GM23338 (cell line): ENCODE measurements around the gene IL26. TPM values are rescaled to one million over a fixed set of nuclear protein-coding genes. Genes with fewer than 3 reads are reported as not detected.

Experiments
- ATAC-seq: fragments of 200-7000 bp; cut with Tn5 transposase; 3 replicates; pipeline ENCODE4 v1.9.1; 2020
- DNase-seq: peaks from one replicate; pipeline ENCODE4 v3.0.0-alpha.2; 2015; ENCODE audit warnings: low spot score
- H2AFZ ChIP-seq: fragments of 200-600 bp; sonication (generic); 2 replicates; pipeline ENCODE4 v1.8.0; 2016; ENCODE audit warnings: antibody characterized with exemption, mild to moderate bottlenecking, moderate library complexity
- H3F3A ChIP-seq: fragments of 200-600 bp; sonication (generic); replicated peaks from 2 replicates; pipeline ENCODE4 v1.8.0; 2017; ENCODE audit warnings: antibody characterized with exemption, mixed run types, low read depth
- H3K27ac ChIP-seq: fragments of 200-600 bp; sonication (generic); 2 replicates; pipeline ENCODE4 v1.6.1; 2016; ENCODE audit warnings: low read depth
- H3K27me3 ChIP-seq: fragments of 200-600 bp; sonication (generic); 2 replicates; pipeline ENCODE4 v1.8.0; 2016; ENCODE audit warnings: mild to moderate bottlenecking, mixed run types, moderate library complexity; ENCODE audit not compliant: insufficient read depth
- H3K36me3 ChIP-seq: fragments of 200-600 bp; sonication (generic); 2 replicates; pipeline ENCODE4 v1.8.0; 2016; ENCODE audit warnings: mild to moderate bottlenecking; ENCODE audit not compliant: insufficient read depth
- H3K4me1 ChIP-seq: fragments of 200-600 bp; sonication (generic); 2 replicates; pipeline ENCODE4 v1.8.0; 2016; ENCODE audit warnings: mild to moderate bottlenecking, moderate library complexity; ENCODE audit not compliant: insufficient read depth
- H3K4me2 ChIP-seq: fragments of 200-600 bp; sonication (generic); 2 replicates; pipeline ENCODE4 v1.7.1; 2017; ENCODE audit warnings: mixed run types
- H3K4me3 ChIP-seq: fragments of 200-600 bp; sonication (generic); 2 replicates; pipeline ENCODE4 v1.6.1; 2016; ENCODE audit warnings: mixed run types
- H3K79me2 ChIP-seq: fragments of 200-600 bp; sonication (generic); replicated peaks from 2 replicates; pipeline ENCODE4 v1.8.0; 2017; ENCODE audit warnings: mild to moderate bottlenecking; ENCODE audit not compliant: insufficient read depth
- H3K9me2 ChIP-seq: fragments of 200-600 bp; sonication (generic); 2 replicates; pipeline ENCODE4 v1.8.0; 2017; ENCODE audit not compliant: insufficient read depth
- H4K20me1 ChIP-seq: fragments of 200-600 bp; sonication (generic); replicated peaks from 2 replicates; pipeline ENCODE4 v1.8.0; 2017; ENCODE audit warnings: mild to moderate bottlenecking; ENCODE audit not compliant: insufficient read depth
- H3K27ac Mint-ChIP-seq: 2 replicates; pipeline ENCODE4 v1.8.0; 2020; ENCODE audit warnings: inconsistent platforms, mild to moderate bottlenecking, moderate library complexity, mixed read lengths
- H3K27me3 Mint-ChIP-seq: 3 replicates; pipeline ENCODE4 v1.8.0; 2022; ENCODE audit warnings: low read depth, mild to moderate bottlenecking, moderate library complexity, mixed read lengths, inconsistent platforms; ENCODE audit not compliant: insufficient read depth, poor library complexity
- H3K36me3 Mint-ChIP-seq: 3 replicates; pipeline ENCODE4 v1.8.0; 2021; ENCODE audit warnings: low read depth, mild to moderate bottlenecking, inconsistent platforms, moderate library complexity, mixed read lengths
- H3K4me1 Mint-ChIP-seq: 3 replicates; pipeline ENCODE4 v1.8.0; 2020; ENCODE audit warnings: mild to moderate bottlenecking, inconsistent platforms, mixed read lengths
- H3K4me3 Mint-ChIP-seq: 3 replicates; pipeline ENCODE4 v1.8.0; 2021; ENCODE audit warnings: moderate library complexity, mild to moderate bottlenecking, inconsistent platforms, mixed read lengths
- H3K9me3 Mint-ChIP-seq: 3 replicates; pipeline ENCODE4 v1.8.0; 2020; ENCODE audit warnings: moderate library complexity, mild to moderate bottlenecking, inconsistent platforms, mixed read lengths
- CREB1 ChIP-seq: fragments of 250-450 bp; sonication (Bioruptor Pico); IDR thresholded peaks from 2 replicates; pipeline ENCODE4 v1.5.0; 2020; ENCODE audit warnings: low read depth, mild to moderate bottlenecking, moderate library complexity
- CTCF ChIP-seq, 2 experiments: fragments of 200-600 bp in 1 of 2; sonication (generic) in 1 of 2; conservative IDR thresholded peaks; 2 replicates each; pipeline versions ENCODE4 v1.5.1 to v1.6.1; 2016 to 2017; ENCODE audit warnings: antibody characterized with exemption in 2 of 2, low read depth in 2 of 2, mild to moderate bottlenecking in 2 of 2, moderate library complexity in 1 of 2
- REST ChIP-seq: IDR thresholded peaks from one replicate; pipeline ENCODE4 v1.6.1; 2018; ENCODE audit warnings: antibody characterized with exemption; ENCODE audit not compliant: unreplicated experiment
- ZNF114 ChIP-seq: fragments of 250-450 bp; sonication (Bioruptor Pico); IDR thresholded peaks from 2 replicates; pipeline ENCODE4 v1.5.0; 2020; ENCODE audit warnings: mild to moderate bottlenecking, moderate library complexity
- ZNF462 ChIP-seq: fragments of 250-450 bp; sonication (Bioruptor Pico); IDR thresholded peaks from 2 replicates; pipeline ENCODE4 v1.5.0; 2020; ENCODE audit warnings: mild to moderate bottlenecking, moderate library complexity
- polyA plus RNA-seq: library from polyadenylated mRNA; unstranded; fragments of >200 nt; fragmentation: Nextera tagmentation; extraction: Ambion mirVana; gene quantifications from 2 replicates; pipeline ENCODE4 v1.2.1, GENCODE V29; 2016
- total RNA-seq: library from RNA; depleted of rRNA; stranded (reverse); fragments of >200 nt; shearing (Covaris generic); gene quantifications from 2 replicates; pipeline ENCODE4 v1.2.3, GENCODE V29; 2014

IL26 gene
- total and polyA plus RNA-seq, 2 experiments from 2014 or later, result not detected

GRCh38 chr12:68223067-68223747 is 2.4 kb downstream of the IL26 start:
- H3K4me3 ChIP-seq, result no peak overlapping the region

GRCh38 chr12:68222326-68222725 is 3.3 kb downstream of the IL26 start:
- Histone ChIP-seq H3K4me1 (no peaks in the 10 kb centered on the region), H3K9me2 (no peaks in the 10 kb centered on the region), H3K27me3 (no peaks in the 10 kb centered on the region), H3K79me2 (no peaks in the 10 kb centered on the region), H4K20me1 (no peaks in the 10 kb centered on the region), H3K36me3 (no peaks in the 10 kb centered on the region), H2AFZ (0 out of 2 replicates have a peak overlapping the region, but pooled peaks have one; percentile 25), H3K4me3 (no peak overlapping the region), H3K27ac (no peak overlapping the region), H3K4me2 (no peak overlapping the region), H3F3A (no peaks in the 10 kb centered on the region)
- H3K27me3 Mint-ChIP-seq, result peaks cover 1% of the 10 kb centered on the region
- DNase-seq (peak; percentile 11), ATAC-seq (peak; percentile 36; the same call in 2 of the 3 replicates)
- H3K4me3 Mint-ChIP-seq, result no peak overlapping the region
- no peaks in the 10 kb centered on the region for H3K9me3 Mint-ChIP-seq
- no peak overlapping the region for H3K27ac Mint-ChIP-seq
- no peaks in the 10 kb centered on the region for H3K36me3 Mint-ChIP-seq
- H3K4me1 Mint-ChIP-seq, result peaks cover 10% of the 10 kb centered on the region; the same call in 2 of the 3 replicates
- no peak for TF ChIP-seq ZNF114
- no peak for TF ChIP-seq ZNF462 (CRISPR knock-in tag)
- TF ChIP-seq REST, result no peak

More at GRCh38 chr12:68223067-68223747, 2.4 kb downstream of the IL26 start:
- Histone ChIP-seq H3K4me2 (0 out of 2 replicates have a peak overlapping the region, but pooled peaks have one; percentile 33), H3K9me2 (no peaks in the 10 kb centered on the region), H3K36me3 (no peaks in the 10 kb centered on the region), H3K4me1 (no peaks in the 10 kb centered on the region), H2AFZ (peak overlapping the region; percentile 35; the same call in 1 of the 2 replicates), H3K27me3 (no peaks in the 10 kb centered on the region), H3K79me2 (no peaks in the 10 kb centered on the region), H3F3A (no peaks in the 10 kb centered on the region), H3K27ac (no peak overlapping the region), H4K20me1 (no peaks in the 10 kb centered on the region)
- no peak overlapping the region for H3K4me3 Mint-ChIP-seq
- no peaks in the 10 kb centered on the region for H3K9me3 Mint-ChIP-seq
- peak; percentile 99 for ATAC-seq
- H3K27ac Mint-ChIP-seq, result peak overlapping the region; percentile 81
- no peaks in the 10 kb centered on the region for H3K36me3 Mint-ChIP-seq
- peaks cover 1% of the 10 kb centered on the region for H3K27me3 Mint-ChIP-seq
- peak; percentile 83 to 98 for TF ChIP-seq CTCF (conservative IDR thresholded peaks at IDR 0.05; ENCODE audit: low read depth in 2 of 2)
- no peak for TF ChIP-seq CREB1 (CRISPR knock-in tag)
- H3K4me1 Mint-ChIP-seq, result peaks cover 10% of the 10 kb centered on the region; the same call in 2 of the 3 replicates
- peak; percentile 94 for DNase-seq
